HPDE6-E6E7 (cell line): Measurements from ENCODE around the gene LEFTY1.
"Not testable (repeated sequence)": the region's sequence is repeated elsewhere in the genome, so short reads cannot be mapped to it uniquely, and the experiment has no call there.

Experiments used
- DNase-seq: peaks from one replicate; pipeline ENCODE4 v3.0.0; 2011; ENCODE audit warnings: missing footprints; ENCODE audit errors: extremely low spot score

Gene LEFTY1

GRCh38 chr1:225888289-225888897, 553 bp downstream of the LEFTY1 start:
- no peak for DNase-seq

- DNase-seq, result not testable (repeated sequence)
Observed at GRCh38 chr1:225887554-225888288, 1.2 kb downstream of the LEFTY1 start.

GRCh38 chr1:225887030-225887314, 2.0 kb downstream of the LEFTY1 start:
- no peak for DNase-seq

GRCh38 chr1:225886159-225887029, 2.6 kb downstream of the LEFTY1 start:
- DNase-seq, result no peak

GRCh38 chr1:225885336-225885735, 3.6 kb downstream of the LEFTY1 start:
- DNase-seq, result no peak

- DNase-seq, result no peak
Observed at GRCh38 chr1:225883616-225884265, 5.2 kb downstream of the LEFTY1 start.

- DNase-seq, result peak; percentile 35
Observed at GRCh38 chr1:225882694-225883615, 6.0 kb downstream of the LEFTY1 start.

GRCh38 chr1:225881959-225882693, 6.8 kb downstream of the LEFTY1 start, which contains the start of gene TMEM63A:
TSS of gene TMEM63A (minus strand) at chr1:225882380. CDS start at chr1:225877580, 4,800 bp downstream.
- peak; percentile 83 for DNase-seq

GRCh38 chr1:225881081-225881958, 7.6 kb downstream of the LEFTY1 start:
- DNase-seq, result peak; percentile 21

GRCh38 chr1:225880636-225881035, 8.3 kb downstream of the LEFTY1 start:
- no peak for DNase-seq

GRCh38 chr1:225880222-225880588, 8.7 kb downstream of the LEFTY1 start:
- no peak for DNase-seq

GRCh38 chr1:225879521-225880221, 9.3 kb downstream of the LEFTY1 start:
- DNase-seq, result no peak

GRCh38 chr1:225878282-225878681, 10.7 kb downstream of the LEFTY1 start:
- DNase-seq, result no peak

- DNase-seq, result no peak
Observed at GRCh38 chr1:225877580-225877979, 11.4 kb downstream of the LEFTY1 start.

GRCh38 chr1:225876900-225877510, 11.9 kb downstream of the LEFTY1 start:
- no peak for DNase-seq

GRCh38 chr1:225875044-225875815, 13.7 kb downstream of the LEFTY1 start:
- DNase-seq, result peak; percentile 81

GRCh38 chr1:225874431-225874830, 14.5 kb downstream of the LEFTY1 start:
- DNase-seq, result no peak
